ENCODE measurements around the gene ACSL3.

Gene ACSL3

GRCh38 chr2:222884805-222885424 lies 24.1 kb downstream of the ACSL3 start:
- Histone ChIP-seq H3K4me1 (ENCODE audit: control insufficient read depth, insufficient read depth, low read length) (peaks cover 44% of the 10 kb centered on the region), H3K27me3 (replicated peaks; ENCODE audit: control insufficient read depth, insufficient read depth, low read length) (no peaks in the 10 kb centered on the region), H3K9me3 (ENCODE audit: control insufficient read depth, low read length) (no peaks in the 10 kb centered on the region), H3K36me3 (ENCODE audit: control insufficient read depth, insufficient read depth, low read length, severe bottlenecking) (no peaks in the 10 kb centered on the region), H3K4me3 (ENCODE audit: low read length) (peak overlapping the region; percentile 20), H3K9ac (ENCODE audit: low read length) (no peak overlapping the region)
- DNase-seq (ENCODE audit: low read depth), result no peak

- DNase-seq (ENCODE audit: low read depth), result no peak
- Histone ChIP-seq H3K4me3 (ENCODE audit: low read length) (no peak overlapping the region), H3K27me3 (replicated peaks; ENCODE audit: control insufficient read depth, insufficient read depth, low read length) (no peaks in the 10 kb centered on the region), H3K9me3 (ENCODE audit: control insufficient read depth, low read length) (no peaks in the 10 kb centered on the region), H3K4me1 (ENCODE audit: control insufficient read depth, insufficient read depth, low read length) (peaks cover 55% of the 10 kb centered on the region), H3K36me3 (ENCODE audit: control insufficient read depth, insufficient read depth, low read length, severe bottlenecking) (no peaks in the 10 kb centered on the region), H3K9ac (ENCODE audit: low read length) (no peak overlapping the region)
These were observed 26.3 kb downstream of the ACSL3 start for GRCh38 chr2:222887124-222887523.

GRCh38 chr2:222888716-222889115 lies 27.9 kb downstream of the ACSL3 start:
- no peak for DNase-seq (ENCODE audit: low read depth)
- no peak overlapping the region for H3K9ac ChIP-seq (ENCODE audit: low read length)
- no peaks in the 10 kb centered on the region for H3K27me3 ChIP-seq (replicated peaks; ENCODE audit: control insufficient read depth, insufficient read depth, low read length)
- H3K4me1 ChIP-seq (ENCODE audit: control insufficient read depth, insufficient read depth, low read length), result peaks cover 61% of the 10 kb centered on the region
- no peak overlapping the region for H3K4me3 ChIP-seq (ENCODE audit: low read length)
- H3K9me3 ChIP-seq (ENCODE audit: control insufficient read depth, low read length), result no peaks in the 10 kb centered on the region
- no peaks in the 10 kb centered on the region for H3K36me3 ChIP-seq (ENCODE audit: control insufficient read depth, insufficient read depth, low read length, severe bottlenecking)

- Histone ChIP-seq H3K9me3 (ENCODE audit: control insufficient read depth, low read length) (no peaks in the 10 kb centered on the region), H3K4me1 (ENCODE audit: control insufficient read depth, insufficient read depth, low read length) (peaks cover 39% of the 10 kb centered on the region), H3K9ac (ENCODE audit: low read length) (no peak overlapping the region), H3K27me3 (replicated peaks; ENCODE audit: control insufficient read depth, insufficient read depth, low read length) (no peaks in the 10 kb centered on the region), H3K36me3 (ENCODE audit: control insufficient read depth, insufficient read depth, low read length, severe bottlenecking) (no peaks in the 10 kb centered on the region), H3K4me3 (ENCODE audit: low read length) (peak overlapping the region; percentile 59)
- no peak for DNase-seq (ENCODE audit: low read depth)
These were observed 31.1 kb downstream of the ACSL3 start for GRCh38 chr2:222891890-222892289.

GRCh38 chr2:222892321-222892720 lies 31.5 kb downstream of the ACSL3 start:
- no peak overlapping the region for H3K9ac ChIP-seq (ENCODE audit: low read length)
- peaks cover 35% of the 10 kb centered on the region for H3K4me1 ChIP-seq (ENCODE audit: control insufficient read depth, insufficient read depth, low read length)
- H3K9me3 ChIP-seq (ENCODE audit: control insufficient read depth, low read length), result no peaks in the 10 kb centered on the region
- H3K36me3 ChIP-seq (ENCODE audit: control insufficient read depth, insufficient read depth, low read length, severe bottlenecking), result no peaks in the 10 kb centered on the region
- DNase-seq (ENCODE audit: low read depth), result peak; percentile 43
- no peaks in the 10 kb centered on the region for H3K27me3 ChIP-seq (replicated peaks; ENCODE audit: control insufficient read depth, insufficient read depth, low read length)
- H3K4me3 ChIP-seq (ENCODE audit: low read length), result peak overlapping the region; percentile 59

- Histone ChIP-seq H3K9ac (ENCODE audit: low read length) (no peak overlapping the region), H3K4me3 (ENCODE audit: low read length) (peak overlapping the region; percentile 59), H3K9me3 (ENCODE audit: control insufficient read depth, low read length) (no peaks in the 10 kb centered on the region), H3K27me3 (replicated peaks; ENCODE audit: control insufficient read depth, insufficient read depth, low read length) (no peaks in the 10 kb centered on the region), H3K4me1 (ENCODE audit: control insufficient read depth, insufficient read depth, low read length) (peaks cover 35% of the 10 kb centered on the region), H3K36me3 (ENCODE audit: control insufficient read depth, insufficient read depth, low read length, severe bottlenecking) (no peaks in the 10 kb centered on the region)
- no peak for DNase-seq (ENCODE audit: low read depth)
These were observed 31.9 kb downstream of the ACSL3 start for GRCh38 chr2:222892761-222893160.

- Histone ChIP-seq H3K9me3 (ENCODE audit: control insufficient read depth, low read length) (no peaks in the 10 kb centered on the region), H3K4me3 (ENCODE audit: low read length) (no peak overlapping the region), H3K9ac (ENCODE audit: low read length) (no peak overlapping the region), H3K36me3 (ENCODE audit: control insufficient read depth, insufficient read depth, low read length, severe bottlenecking) (no peaks in the 10 kb centered on the region), H3K4me1 (ENCODE audit: control insufficient read depth, insufficient read depth, low read length) (peaks cover 35% of the 10 kb centered on the region), H3K27me3 (replicated peaks; ENCODE audit: control insufficient read depth, insufficient read depth, low read length) (no peaks in the 10 kb centered on the region)
- DNase-seq (ENCODE audit: low read depth), result no peak
These were observed 32.9 kb downstream of the ACSL3 start for GRCh38 chr2:222893716-222894115.

- no peaks in the 10 kb centered on the region for H3K9me3 ChIP-seq (ENCODE audit: control insufficient read depth, low read length)
- H3K36me3 ChIP-seq (ENCODE audit: control insufficient read depth, insufficient read depth, low read length, severe bottlenecking), result no peaks in the 10 kb centered on the region
- peaks cover 30% of the 10 kb centered on the region for H3K4me1 ChIP-seq (ENCODE audit: control insufficient read depth, insufficient read depth, low read length)
- no peaks in the 10 kb centered on the region for H3K27me3 ChIP-seq (replicated peaks; ENCODE audit: control insufficient read depth, insufficient read depth, low read length)
- no peak for DNase-seq (ENCODE audit: low read depth)
- no peak overlapping the region for H3K9ac ChIP-seq (ENCODE audit: low read length)
- no peak overlapping the region for H3K4me3 ChIP-seq (ENCODE audit: low read length)
These were observed 34.3 kb downstream of the ACSL3 start for GRCh38 chr2:222895144-222895543.

- peaks cover 5% of the 10 kb centered on the region for H3K36me3 ChIP-seq (ENCODE audit: control insufficient read depth, insufficient read depth, low read length, severe bottlenecking)
- H3K27me3 ChIP-seq (replicated peaks; ENCODE audit: control insufficient read depth, insufficient read depth, low read length), result no peaks in the 10 kb centered on the region
- no peaks in the 10 kb centered on the region for H3K9me3 ChIP-seq (ENCODE audit: control insufficient read depth, low read length)
- no peak overlapping the region for H3K9ac ChIP-seq (ENCODE audit: low read length)
- no peak for DNase-seq (ENCODE audit: low read depth)
- H3K4me3 ChIP-seq (ENCODE audit: low read length), result no peak overlapping the region
- peaks cover 15% of the 10 kb centered on the region for H3K4me1 ChIP-seq (ENCODE audit: control insufficient read depth, insufficient read depth, low read length)
These were observed 37.1 kb downstream of the ACSL3 start for GRCh38 chr2:222897898-222898297.

GRCh38 chr2:222899413-222900181 lies 38.8 kb downstream of the ACSL3 start:
- Histone ChIP-seq H3K9ac (ENCODE audit: low read length) (no peak overlapping the region), H3K9me3 (ENCODE audit: control insufficient read depth, low read length) (no peaks in the 10 kb centered on the region), H3K4me3 (ENCODE audit: low read length) (no peak overlapping the region), H3K4me1 (ENCODE audit: control insufficient read depth, insufficient read depth, low read length) (peaks cover 14% of the 10 kb centered on the region), H3K36me3 (ENCODE audit: control insufficient read depth, insufficient read depth, low read length, severe bottlenecking) (peaks cover 5% of the 10 kb centered on the region), H3K27me3 (replicated peaks; ENCODE audit: control insufficient read depth, insufficient read depth, low read length) (no peaks in the 10 kb centered on the region)
- DNase-seq (ENCODE audit: low read depth), result no peak

- Histone ChIP-seq H3K4me1 (ENCODE audit: control insufficient read depth, insufficient read depth, low read length) (peaks cover 20% of the 10 kb centered on the region), H3K9ac (ENCODE audit: low read length) (no peak overlapping the region), H3K27me3 (replicated peaks; ENCODE audit: control insufficient read depth, insufficient read depth, low read length) (no peaks in the 10 kb centered on the region), H3K4me3 (ENCODE audit: low read length) (no peak overlapping the region), H3K9me3 (ENCODE audit: control insufficient read depth, low read length) (no peaks in the 10 kb centered on the region), H3K36me3 (ENCODE audit: control insufficient read depth, insufficient read depth, low read length, severe bottlenecking) (peaks cover 5% of the 10 kb centered on the region)
- DNase-seq (ENCODE audit: low read depth), result peak; percentile 60
These were observed 39.5 kb downstream of the ACSL3 start for GRCh38 chr2:222900354-222900753.
